Right cardiac atrium (tissue), 5 donors: ENCODE measurements around the gene RAB4B. TPM values are rescaled to one million over a fixed set of nuclear protein-coding genes. Genes with fewer than 3 reads are reported as not detected.
"Not testable (repeated sequence)": the region's sequence is repeated elsewhere in the genome, so short reads cannot be mapped to it uniquely, and the experiment has no call there.

Source experiments
- ATAC-seq, 2 donors: fragments of 200-7000 bp; cut with Tn5 transposase; one replicate each; pipeline versions ENCODE4 v1.8.0 to v1.9.1; 2020; ENCODE audit warnings: moderate library complexity in 2 of 2, mild to moderate bottlenecking in 1 of 2
- DNase-seq, 3 donors: peaks; one replicate each; pipeline ENCODE4 v3.0.0-alpha.2; 2020
- H3K27ac ChIP-seq: one replicate; pipeline ENCODE4 v1.5.1; 2013; ENCODE audit warnings: mild to moderate bottlenecking, low read length, control low read depth, moderate library complexity
- H3K27me3 ChIP-seq: one replicate; pipeline ENCODE4 v1.6.1; 2013; ENCODE audit not compliant: control insufficient read depth, insufficient read depth
- H3K4me1 ChIP-seq: one replicate; pipeline ENCODE4 v1.6.1; 2013; ENCODE audit warnings: low read length; ENCODE audit not compliant: control insufficient read depth, insufficient read depth
- H3K4me3 ChIP-seq: one replicate; pipeline ENCODE4 v1.5.1; 2013; ENCODE audit warnings: low read length, control low read depth
- H3K9me3 ChIP-seq: one replicate; pipeline ENCODE4 v1.6.1; 2013; ENCODE audit warnings: low read length; ENCODE audit not compliant: control insufficient read depth
- WGBS: extraction: QIAGEN DNeasy Blood & Tissue Kit; methylation state at CpG from one replicate; pipeline ENCODE4 v1.1.7; 2013; 5-methylcytosine and 5-hydroxymethylcytosine counted together
- intact Hi-C, 4 donors: fragments of 100-400 bp; cut with DNase I; formaldehyde crosslinking; loops; one replicate each; pipeline versions ENCODE4 v1.11.0 to v1.14.0; 2022 to 2023
- polyA plus RNA-seq: library from polyadenylated mRNA; stranded (reverse); fragments of 200-250 nt; gene quantifications from one replicate; pipeline ENCODE4 v1.2.3, GENCODE V29; 2013
- total RNA-seq, 4 donors: library from RNA; stranded (reverse); fragmentation: NEBNext Ultra II Directional; extraction: Animal tissue kit (Norgen Biotek cat#: 25700); gene quantifications; one replicate each; pipeline ENCODE4 v1.2.1, GENCODE V29; 2021
- donor health status: healthy with polysubstance abuse.
- donor health status: DM: no; HTN: yes; CAD: no.
- donor health status: DM: no; HTN: no; CAD: no.
- donor health status: DM: no; HTN: yes; CAD: no; lungs with severe emphysema.
- donor health status: DM: yes; HTN: yes; CAD: no.

The RAB4B gene
- total and polyA plus RNA-seq, 5 donors, result 14.4 to 25.3 (median 15.9) TPM

GRCh38 chr19:40806423-40807146 is 28.5 kb downstream of the RAB4B start:
- peak overlapping the region; percentile 71 for H3K27ac ChIP-seq
- WGBS, result 28% methylated on average over 26 of the region's 26 CpGs
- intact Hi-C loops, result loop anchor here in 1 of 4 donors (5.0 kb wide), 1 partner anchor 144 kb away; no protein-coding TSS in a partner anchor
- no peaks in the 10 kb centered on the region for H3K27me3 ChIP-seq
- H3K4me3 ChIP-seq, result no peak overlapping the region
- peaks cover 47% of the 10 kb centered on the region for H3K4me1 ChIP-seq
- ATAC-seq (peak; percentile 49 to 72), DNase-seq (peak; percentile 88 to 93 (median 92))
- no peaks in the 10 kb centered on the region for H3K9me3 ChIP-seq

GRCh38 chr19:40807147-40808020 is 29.3 kb downstream of the RAB4B start:
- Histone ChIP-seq H3K27me3 (no peaks in the 10 kb centered on the region), H3K4me1 (peaks cover 42% of the 10 kb centered on the region), H3K27ac (peak overlapping the region; percentile 5), H3K9me3 (no peaks in the 10 kb centered on the region), H3K4me3 (no peak overlapping the region)
- no peak for DNase-seq
- WGBS, result 64% methylated on average over 18 of the region's 18 CpGs
- no peak for ATAC-seq
- intact Hi-C loops, result loop anchor here in 1 of 4 donors (5.0 kb wide), 1 partner anchor 145 kb away; no protein-coding TSS in a partner anchor

- intact Hi-C loops, result loop anchor here in 1 of 4 donors (5.0 kb wide), 1 partner anchor 146 kb away; no protein-coding TSS in a partner anchor
- 76% methylated on average over 2 of the region's 2 CpGs for WGBS
- no peak for ATAC-seq
Measured at GRCh38 chr19:40808021-40808325, 29.9 kb downstream of the RAB4B start.

DNA sequence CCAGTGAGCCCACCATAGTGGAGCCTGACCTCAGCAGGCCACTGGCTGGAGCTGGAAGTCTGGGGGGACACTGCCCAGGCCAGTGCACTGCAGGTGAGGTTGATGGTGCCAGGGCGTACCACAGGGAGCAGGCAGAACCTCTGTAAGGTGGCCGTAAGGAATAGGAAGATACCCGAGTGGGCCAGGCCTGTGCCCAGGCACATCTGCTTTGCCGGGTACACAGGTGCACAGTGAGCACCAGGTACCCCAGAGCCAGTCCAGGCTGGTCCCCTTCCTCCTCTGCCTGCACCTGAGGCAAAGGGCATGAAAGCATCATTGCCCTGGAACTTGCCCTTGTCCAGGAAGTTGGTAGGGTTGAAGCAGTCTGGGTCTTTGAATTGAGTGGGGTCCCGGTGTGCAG is 30.4 kb downstream of the RAB4B start:
- Histone ChIP-seq H3K4me1 (peaks cover 32% of the 10 kb centered on the region), H3K27me3 (no peaks in the 10 kb centered on the region), H3K9me3 (no peaks in the 10 kb centered on the region), H3K27ac (no peak overlapping the region), H3K4me3 (no peak overlapping the region)
- DNase-seq, result no peak
- intact Hi-C loops, result loop anchor here in 1 of 4 donors (5.0 kb wide), 1 partner anchor 146 kb away; no protein-coding TSS in a partner anchor
- WGBS, result 89% methylated on average over 5 of the region's 5 CpGs
- ATAC-seq, result no peak

More at GRCh38 chr19:40808021-40808325, 29.9 kb downstream of the RAB4B start:
- Histone ChIP-seq H3K4me3 (no peak overlapping the region), H3K27me3 (no peaks in the 10 kb centered on the region), H3K27ac (peak overlapping the region; percentile 5), H3K4me1 (peaks cover 37% of the 10 kb centered on the region), H3K9me3 (no peaks in the 10 kb centered on the region)
- no peak for DNase-seq

DNA sequence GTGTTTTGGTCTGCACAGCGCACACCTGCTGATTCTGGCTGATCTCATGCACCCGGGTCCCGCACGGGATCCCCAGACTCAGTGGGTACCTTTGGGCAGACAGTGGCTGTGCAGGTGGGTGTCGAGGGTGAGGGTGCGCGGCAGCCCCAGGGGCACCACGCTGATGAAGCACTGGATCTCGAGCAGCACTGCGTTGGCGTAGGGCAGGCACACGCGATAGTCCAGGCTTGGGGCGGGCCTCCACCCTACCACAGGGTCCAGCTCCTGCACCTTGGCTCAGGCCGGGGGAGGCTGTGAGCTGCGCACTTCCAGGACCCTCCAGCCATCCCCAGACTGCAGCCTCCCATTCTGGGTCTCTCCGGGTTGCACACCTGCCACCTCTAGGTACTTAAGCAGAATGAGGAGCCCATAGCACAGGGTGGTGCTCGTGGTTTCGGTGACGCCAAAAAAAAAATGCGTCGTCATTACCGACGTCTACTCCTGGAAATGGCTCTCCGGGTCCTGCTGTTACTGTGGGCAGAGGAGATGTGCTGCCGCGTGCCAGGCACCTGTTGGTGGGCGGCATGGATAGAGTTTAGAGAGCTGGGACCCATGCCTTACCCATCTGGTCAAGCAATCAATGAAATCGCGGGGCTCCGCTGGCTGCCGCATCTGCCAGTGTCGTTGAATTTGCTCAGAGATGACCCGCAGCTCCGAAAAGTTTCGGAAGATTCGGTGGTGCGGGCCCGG is 31.5 kb downstream of the RAB4B start:
- peak overlapping the region; percentile 41 for H3K27ac ChIP-seq
- ATAC-seq (no peak), DNase-seq (peak in 1 of 3 donors; percentile 62)
- intact Hi-C loops, result loop anchor here in 1 of 4 donors (5.0 kb wide), 1 partner anchor 147 kb away; no protein-coding TSS in a partner anchor
- 90% methylated on average over 39 of the region's 39 CpGs for WGBS
- no peak overlapping the region for H3K4me3 ChIP-seq
- no peaks in the 10 kb centered on the region for H3K27me3 ChIP-seq
- H3K4me1 ChIP-seq, result peaks cover 21% of the 10 kb centered on the region
- no peaks in the 10 kb centered on the region for H3K9me3 ChIP-seq

DNA sequence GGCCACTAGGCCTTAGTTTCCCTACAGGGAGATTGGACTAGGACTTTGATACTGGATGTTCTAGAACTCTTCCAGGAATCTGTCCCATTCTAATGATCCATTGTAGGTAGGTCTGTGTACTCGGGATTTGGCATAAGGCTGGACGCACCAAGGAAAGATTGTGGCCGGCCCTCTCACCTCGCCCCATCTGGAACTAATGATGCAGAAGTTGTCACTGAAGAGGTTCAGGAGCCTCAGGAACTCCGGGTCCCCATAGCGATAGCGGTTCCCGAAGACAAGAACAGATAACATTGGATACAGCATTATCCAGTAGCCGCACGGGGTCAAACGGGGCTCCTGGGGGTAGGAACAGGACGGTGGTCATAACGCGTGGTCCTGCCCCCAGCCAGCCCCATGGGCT is 32.1 kb downstream of the RAB4B start:
- no peak overlapping the region for H3K4me3 ChIP-seq
- ATAC-seq, result no peak
- H3K9me3 ChIP-seq, result no peaks in the 10 kb centered on the region
- no peaks in the 10 kb centered on the region for H3K27me3 ChIP-seq
- peak overlapping the region; percentile 41 for H3K27ac ChIP-seq
- peaks cover 15% of the 10 kb centered on the region for H3K4me1 ChIP-seq
- WGBS, result 39% methylated on average over 14 of the region's 14 CpGs
- intact Hi-C loops, result no loop called here
- peak in 1 of 3 donors; percentile 31 for DNase-seq

- DNase-seq (peak; percentile 86 to 96 (median 94)), ATAC-seq (peak; percentile 88 to 91)
- H3K27ac ChIP-seq, result peak overlapping the region; percentile 61
- H3K9me3 ChIP-seq, intact Hi-C loops, H3K27me3 ChIP-seq, H3K4me1 ChIP-seq: not testable (repeated sequence)
- WGBS, result 3% methylated on average over 64 of the region's 65 CpGs
- peak overlapping the region; percentile 2 for H3K4me3 ChIP-seq
Measured at GRCh38 chr19:40810649-40811408, 32.8 kb downstream of the RAB4B start.

DNA sequence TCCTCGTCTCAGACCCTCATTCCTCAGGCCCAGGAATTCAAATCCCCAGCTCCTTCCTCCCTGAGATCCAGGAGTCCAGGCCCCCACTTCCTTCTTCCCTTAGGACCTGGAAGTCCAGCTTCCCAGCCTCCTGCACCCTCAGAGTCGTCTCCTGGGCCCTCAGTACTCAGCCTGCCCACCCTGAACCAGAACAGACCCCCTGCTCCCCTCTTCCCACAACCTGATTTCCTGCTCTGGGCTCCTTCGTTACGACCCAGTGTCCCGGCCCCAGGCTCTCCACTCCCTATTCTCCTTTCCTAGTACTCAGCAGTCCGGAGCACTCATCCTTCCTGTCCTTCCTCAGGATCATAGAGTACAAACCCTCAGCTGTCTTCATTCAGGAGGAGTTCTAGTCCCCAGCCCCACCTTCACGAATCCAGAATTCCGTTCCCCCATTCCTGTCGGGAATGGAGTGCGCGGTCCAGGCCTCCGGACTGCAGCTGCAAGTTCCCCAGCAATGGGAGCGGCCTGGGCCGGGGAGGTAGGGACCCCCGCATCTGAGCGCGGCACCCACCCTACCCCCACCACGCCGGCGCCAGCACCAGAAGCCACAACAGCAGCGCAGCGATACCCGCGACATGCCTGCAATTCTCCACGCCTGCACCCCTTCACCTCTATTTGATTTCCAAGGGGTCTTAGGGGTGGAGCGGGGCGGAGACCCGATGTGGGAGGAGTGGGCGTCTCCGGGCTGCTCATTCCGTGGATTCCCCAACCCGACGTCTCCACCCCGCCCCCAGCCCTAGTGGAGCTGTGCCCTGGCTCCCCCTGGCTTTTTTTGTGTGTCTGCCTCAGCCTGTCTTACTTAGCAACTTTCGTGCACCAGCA is 33.7 kb downstream of the RAB4B start:
- Histone ChIP-seq H3K4me3 (no peak overlapping the region), H3K9me3 (no peaks in the 10 kb centered on the region), H3K27me3 (no peaks in the 10 kb centered on the region), H3K4me1 (peaks cover 2% of the 10 kb centered on the region), H3K27ac (peak overlapping the region; percentile 61)
- intact Hi-C loops, result no loop called here
- ATAC-seq (no peak), DNase-seq (peak in 1 of 3 donors; percentile 66)
- 31% methylated on average over 35 of the region's 35 CpGs for WGBS

DNA sequence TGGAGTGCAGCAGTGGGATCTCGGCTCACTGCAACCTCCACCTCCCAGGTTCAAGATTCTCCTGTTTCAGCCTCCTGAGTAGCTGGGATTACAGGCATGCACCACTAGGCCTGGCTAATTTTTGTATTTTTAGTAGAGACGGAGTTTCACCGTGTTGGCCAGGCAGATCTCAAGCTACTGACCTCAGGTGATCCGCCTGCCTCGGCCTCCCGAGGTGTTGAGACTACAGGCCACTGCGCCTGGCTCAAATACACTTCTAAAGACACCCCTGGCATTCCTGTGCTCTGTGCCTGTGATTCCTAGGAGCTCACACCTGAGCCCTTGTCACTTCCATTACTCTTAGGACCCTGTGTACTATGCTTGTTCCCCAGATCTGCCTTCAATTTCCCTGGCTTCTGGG is 34.5 kb downstream of the RAB4B start:
- ATAC-seq, H3K27me3 ChIP-seq, H3K4me1 ChIP-seq, intact Hi-C loops, H3K9me3 ChIP-seq, H3K27ac ChIP-seq, H3K4me3 ChIP-seq: not testable (repeated sequence)
- WGBS, result 89% methylated on average over 7 of the region's 7 CpGs
- DNase-seq, result peak in 2 of 3 donors; percentile 23 to 37
